Trophoblast cell (in vitro differentiated cells and primary cell): Measurements from ENCODE around the gene UIMC1.

Source experiments
- DNase-seq, 2 donors: peaks; one replicate each; pipeline ENCODE4 v3.0.0-alpha.2; 2016
- H2AFZ ChIP-seq: 2 replicates; pipeline ENCODE4 v1.6.1; 2013; ENCODE audit warnings: low read length, moderate library complexity, mild to moderate bottlenecking; ENCODE audit not compliant: insufficient read depth, poor library complexity
- H2AK5ac ChIP-seq: 2 replicates; pipeline ENCODE4 v1.6.1; 2013; ENCODE audit warnings: mild to moderate bottlenecking, low read length
- H2BK120ac ChIP-seq: 2 replicates; pipeline ENCODE4 v1.6.1; 2013; ENCODE audit warnings: low read length, mild to moderate bottlenecking, moderate library complexity; ENCODE audit not compliant: insufficient read depth, poor library complexity
- H2BK12ac ChIP-seq: 2 replicates; pipeline ENCODE4 v1.6.1; 2013; ENCODE audit warnings: mild to moderate bottlenecking, low read length, moderate library complexity
- H2BK5ac ChIP-seq: 2 replicates; pipeline ENCODE4 v1.6.1; 2013; ENCODE audit warnings: low read length, low read depth, moderate library complexity, mild to moderate bottlenecking; ENCODE audit not compliant: poor library complexity
- H3K14ac ChIP-seq: 2 replicates; pipeline ENCODE4 v1.6.1; 2013; ENCODE audit warnings: mild to moderate bottlenecking, low read length
- H3K18ac ChIP-seq: 2 replicates; pipeline ENCODE4 v1.6.1; 2013; ENCODE audit warnings: mild to moderate bottlenecking, low read length
- H3K23ac ChIP-seq: 2 replicates; pipeline ENCODE4 v1.6.1; 2013; ENCODE audit warnings: low read length
- H3K27ac ChIP-seq: 2 replicates; pipeline ENCODE4 v1.5.1; 2013; ENCODE audit warnings: low read depth, mild to moderate bottlenecking, inconsistent platforms, low read length, moderate library complexity
- H3K27me3 ChIP-seq: 2 replicates; pipeline ENCODE4 v1.6.1; 2013; ENCODE audit warnings: inconsistent platforms, mild to moderate bottlenecking, low read length, moderate library complexity; ENCODE audit not compliant: insufficient read depth
- H3K36me3 ChIP-seq, 2 experiments: 1 replicate in 1 of 2; 2 replicates in 1 of 2; pipeline ENCODE4 v1.6.1; 2013; ENCODE audit warnings: low read length in 2 of 2, mild to moderate bottlenecking in 2 of 2, moderate library complexity in 1 of 2; ENCODE audit not compliant: insufficient read depth in 2 of 2, control insufficient read depth in 1 of 2
- H3K4ac ChIP-seq: 2 replicates; pipeline ENCODE4 v1.6.1; 2013; ENCODE audit warnings: low read depth, mild to moderate bottlenecking, low read length, moderate library complexity
- H3K4me1 ChIP-seq, 2 experiments: 1 replicate in 1 of 2; 2 replicates in 1 of 2; pipeline ENCODE4 v1.6.1; 2013; ENCODE audit warnings: low read length in 2 of 2, mild to moderate bottlenecking in 2 of 2, moderate library complexity in 1 of 2; ENCODE audit not compliant: insufficient read depth in 2 of 2, control insufficient read depth in 1 of 2
- H3K4me2 ChIP-seq: 2 replicates; pipeline ENCODE4 v1.6.1; 2013; ENCODE audit warnings: inconsistent platforms, mild to moderate bottlenecking, low read length, moderate library complexity
- H3K4me3 ChIP-seq: 2 replicates; pipeline ENCODE4 v1.5.1; 2013; ENCODE audit warnings: mild to moderate bottlenecking, low read depth, low read length, inconsistent platforms
- H3K79me1 ChIP-seq: one replicate; pipeline ENCODE4 v1.6.1; 2013; ENCODE audit warnings: low read length
- H3K79me2 ChIP-seq: 2 replicates; pipeline ENCODE4 v1.6.1; 2013; ENCODE audit warnings: low read length, mild to moderate bottlenecking; ENCODE audit not compliant: control insufficient read depth, insufficient read depth, poor library complexity
- H3K9ac ChIP-seq: 2 replicates; pipeline ENCODE4 v1.6.1; 2013; ENCODE audit warnings: mild to moderate bottlenecking, low read length
- H3K9me3 ChIP-seq: 2 replicates; pipeline ENCODE4 v1.6.1; 2013; ENCODE audit warnings: low read depth, mild to moderate bottlenecking, control low read depth, inconsistent platforms, low read length; ENCODE audit not compliant: insufficient read depth
- H4K12ac ChIP-seq: 2 replicates; pipeline ENCODE4 v1.6.1; 2013; ENCODE audit warnings: low read depth, mild to moderate bottlenecking, low read length, moderate library complexity
- H4K8ac ChIP-seq: 2 replicates; pipeline ENCODE4 v1.6.1; 2013; ENCODE audit warnings: low read depth, mild to moderate bottlenecking, low read length, moderate library complexity
- H4K91ac ChIP-seq: one replicate; pipeline ENCODE4 v1.6.1; 2013; ENCODE audit warnings: low read depth, mild to moderate bottlenecking, low read length, moderate library complexity
- WGBS: extraction: QIAGEN DNeasy Blood & Tissue Kit; methylation state at CpG from one replicate; pipeline ENCODE4 v1.1.7; 2013; ENCODE audit warnings: missing lambda C conversion rate; ENCODE audit not compliant: insufficient read length, insufficient coverage; ENCODE audit errors: extremely low coverage; 5-methylcytosine and 5-hydroxymethylcytosine counted together

The UIMC1 gene

DNA sequence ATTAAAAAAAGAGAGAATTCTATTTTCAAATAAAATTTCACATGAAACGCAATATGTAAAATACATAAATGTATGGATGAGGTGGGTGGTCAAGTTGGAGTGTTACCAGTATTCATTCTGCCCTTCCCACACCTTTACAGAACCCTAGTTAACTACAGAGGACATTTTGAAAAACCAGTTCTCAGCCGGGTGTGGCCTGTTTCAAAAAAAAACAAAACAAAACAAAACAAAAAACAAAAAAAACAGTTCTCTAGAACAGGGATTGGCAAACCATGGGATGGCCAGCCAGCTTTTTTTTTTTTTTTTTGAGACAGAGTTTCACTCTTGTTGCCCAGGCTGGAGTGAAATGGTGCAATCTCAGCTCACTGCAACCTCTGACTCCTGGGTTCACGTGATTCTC is 79.0 kb downstream of the UIMC1 start:
- Histone ChIP-seq H4K12ac (no peak overlapping the region), H2BK5ac (no peak overlapping the region), H3K4ac (no peak overlapping the region), H2AFZ (no peak overlapping the region), H3K9ac (no peak overlapping the region), H4K91ac (no peak overlapping the region), H2BK120ac (no peak overlapping the region), H2AK5ac (no peak overlapping the region), H3K79me1 (no peaks in the 10 kb centered on the region), H3K4me3 (no peak overlapping the region), H3K36me3 (peaks cover 2 to 4% of the 10 kb centered on the region in 2 experiments), H3K27ac (no peak overlapping the region), H3K14ac (no peak overlapping the region), H3K79me2 (no peaks in the 10 kb centered on the region), H3K23ac (no peak overlapping the region), H4K8ac (no peak overlapping the region), H2BK12ac (no peak overlapping the region), H3K4me2 (no peak overlapping the region), H3K27me3 (no peaks in the 10 kb centered on the region), H3K18ac (no peak overlapping the region), H3K4me1 (no peaks in the 10 kb centered on the region), H3K9me3 (no peaks in the 10 kb centered on the region)
- WGBS = no CpG with 5 or more reads among the region's 3 CpGs
- DNase-seq = peak in 1 of 2 donors; percentile 64

- no peaks in the 10 kb centered on the region for H3K4me1 ChIP-seq
- no peak overlapping the region for H3K27ac ChIP-seq
- no peak overlapping the region for H3K14ac ChIP-seq
- no peaks in the 10 kb centered on the region for H3K27me3 ChIP-seq
- no peak overlapping the region for H3K18ac ChIP-seq
- no peak overlapping the region for H3K4ac ChIP-seq
- H2BK5ac ChIP-seq = no peak overlapping the region
- H2BK120ac ChIP-seq = no peak overlapping the region
- H2BK12ac ChIP-seq = no peak overlapping the region
- H3K36me3 ChIP-seq = peaks cover 0 to 1% of the 10 kb centered on the region in 2 experiments
- no peak overlapping the region for H2AFZ ChIP-seq
- H3K4me3 ChIP-seq = no peak overlapping the region
- no peak overlapping the region for H3K23ac ChIP-seq
- H3K9me3 ChIP-seq = no peaks in the 10 kb centered on the region
- no peak overlapping the region for H3K4me2 ChIP-seq
- no peak overlapping the region for H4K8ac ChIP-seq
- no peak overlapping the region for H4K12ac ChIP-seq
- no peak for DNase-seq
- no peak overlapping the region for H3K9ac ChIP-seq
- H3K79me2 ChIP-seq = no peaks in the 10 kb centered on the region
- no peak overlapping the region for H2AK5ac ChIP-seq
- H4K91ac ChIP-seq = no peak overlapping the region
- no peaks in the 10 kb centered on the region for H3K79me1 ChIP-seq
- no CpG with 5 or more reads among the region's 2 CpGs for WGBS
Observed at GRCh38 chr5:176922817-176923216, 83.8 kb downstream of the UIMC1 start.

GRCh38 chr5:176921714-176922113 is 84.9 kb downstream of the UIMC1 start:
- no peak overlapping the region for H2BK120ac ChIP-seq
- no peak overlapping the region for H3K18ac ChIP-seq
- H3K23ac ChIP-seq = no peak overlapping the region
- no peak overlapping the region for H2BK12ac ChIP-seq
- no peak overlapping the region for H4K12ac ChIP-seq
- H4K91ac ChIP-seq = no peak overlapping the region
- no peak for DNase-seq
- H3K9me3 ChIP-seq = no peaks in the 10 kb centered on the region
- H3K27ac ChIP-seq = no peak overlapping the region
- H2AK5ac ChIP-seq = no peak overlapping the region
- no peak overlapping the region for H3K14ac ChIP-seq
- no CpG with 5 or more reads among the region's 3 CpGs for WGBS
- H3K36me3 ChIP-seq = peaks cover 0 to 1% of the 10 kb centered on the region in 2 experiments
- H3K79me1 ChIP-seq = no peaks in the 10 kb centered on the region
- no peaks in the 10 kb centered on the region for H3K4me1 ChIP-seq
- H3K79me2 ChIP-seq = no peaks in the 10 kb centered on the region
- no peak overlapping the region for H3K4me2 ChIP-seq
- no peak overlapping the region for H2AFZ ChIP-seq
- no peak overlapping the region for H2BK5ac ChIP-seq
- H3K9ac ChIP-seq = no peak overlapping the region
- H3K27me3 ChIP-seq = no peaks in the 10 kb centered on the region
- H3K4ac ChIP-seq = no peak overlapping the region
- H3K4me3 ChIP-seq = no peak overlapping the region
- no peak overlapping the region for H4K8ac ChIP-seq

DNA sequence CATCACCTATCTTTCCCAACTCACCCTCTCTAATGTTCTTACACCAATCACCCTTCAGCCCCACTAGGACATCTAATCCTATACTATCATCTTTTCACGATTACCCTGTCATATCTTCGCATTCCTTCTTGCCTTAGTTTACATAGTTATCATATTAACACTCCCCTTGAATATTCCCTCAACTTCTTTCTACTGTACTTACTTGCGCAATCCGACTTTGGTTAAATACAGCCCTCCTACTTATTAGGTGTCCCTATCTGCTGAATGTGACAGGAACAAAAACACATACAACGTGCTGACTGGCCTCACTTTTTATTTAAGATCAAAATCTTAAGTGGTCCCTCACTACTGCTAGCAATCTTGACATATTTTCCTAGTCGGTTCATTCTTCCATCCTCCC is 88.0 kb downstream of the UIMC1 start:
- no peaks in the 10 kb centered on the region for H3K9me3 ChIP-seq
- H2BK5ac ChIP-seq = no peak overlapping the region
- no peaks in the 10 kb centered on the region for H3K27me3 ChIP-seq
- H3K4me1 ChIP-seq = no peaks in the 10 kb centered on the region
- no peak overlapping the region for H2BK12ac ChIP-seq
- H2AK5ac ChIP-seq = no peak overlapping the region
- peaks cover 0 to 1% of the 10 kb centered on the region in 2 experiments for H3K36me3 ChIP-seq
- no peak overlapping the region for H3K14ac ChIP-seq
- no peak overlapping the region for H2BK120ac ChIP-seq
- H4K8ac ChIP-seq = no peak overlapping the region
- no peak overlapping the region for H3K27ac ChIP-seq
- no peak overlapping the region for H2AFZ ChIP-seq
- no peak overlapping the region for H3K4me2 ChIP-seq
- no peak overlapping the region for H3K23ac ChIP-seq
- no peak overlapping the region for H4K91ac ChIP-seq
- H3K4ac ChIP-seq = no peak overlapping the region
- no peaks in the 10 kb centered on the region for H3K79me1 ChIP-seq
- no peak for DNase-seq
- no peak overlapping the region for H3K18ac ChIP-seq
- no peak overlapping the region for H3K9ac ChIP-seq
- WGBS = 100% methylated on average over 2 of the region's 6 CpGs
- no peak overlapping the region for H4K12ac ChIP-seq
- H3K4me3 ChIP-seq = no peak overlapping the region
- H3K79me2 ChIP-seq = no peaks in the 10 kb centered on the region
